IPS DF 4.7 (cell line): Measurements from ENCODE around the gene SLC4A4.

Experiments used
- DNase-seq: peaks from one replicate; pipeline ENCODE4 v3.0.0-alpha.2; 2013; ENCODE audit warnings: low spot score; ENCODE audit errors: extremely low read depth

Gene SLC4A4

GRCh38 chr4:71533121-71533520, 194.3 kb downstream of the SLC4A4 start:
- DNase-seq = no peak

- DNase-seq = no peak
These were observed 198.8 kb downstream of the SLC4A4 start for GRCh38 chr4:71537551-71538065.

GRCh38 chr4:71538528-71538927, 199.7 kb downstream of the SLC4A4 start:
- no peak for DNase-seq

GRCh38 chr4:71540749-71541269, 202.0 kb downstream of the SLC4A4 start:
- DNase-seq = no peak

GRCh38 chr4:71541541-71541940, 202.7 kb downstream of the SLC4A4 start:
- no peak for DNase-seq

- DNase-seq = no peak
These were observed 206.3 kb downstream of the SLC4A4 start for GRCh38 chr4:71545168-71545567.

GRCh38 chr4:71549516-71550160, 210.8 kb downstream of the SLC4A4 start:
- no peak for DNase-seq

GRCh38 chr4:71550220-71551165, 211.7 kb downstream of the SLC4A4 start:
- no peak for DNase-seq

- no peak for DNase-seq
These were observed 214.8 kb downstream of the SLC4A4 start for GRCh38 chr4:71553605-71554004.

- DNase-seq = no peak
These were observed 215.2 kb downstream of the SLC4A4 start for GRCh38 chr4:71554025-71554424.

- no peak for DNase-seq
These were observed 219.4 kb downstream of the SLC4A4 start for GRCh38 chr4:71558248-71558647.

GRCh38 chr4:71559957-71560571, 221.2 kb downstream of the SLC4A4 start:
- no peak for DNase-seq

GRCh38 chr4:71564775-71565174, 226.0 kb downstream of the SLC4A4 start:
- DNase-seq = no peak

- no peak for DNase-seq
These were observed 228.0 kb downstream of the SLC4A4 start for GRCh38 chr4:71566856-71567255.

- no peak for DNase-seq
These were observed 229.3 kb downstream of the SLC4A4 start for GRCh38 chr4:71568131-71568530.

GRCh38 chr4:71570492-71570891, 231.7 kb downstream of the SLC4A4 start:
- no peak for DNase-seq

- no peak for DNase-seq
These were observed 232.5 kb downstream of the SLC4A4 start for GRCh38 chr4:71571346-71571745.

GRCh38 chr4:71583971-71584370, 245.2 kb downstream of the SLC4A4 start:
- DNase-seq = no peak

GRCh38 chr4:71584585-71584984, 245.8 kb downstream of the SLC4A4 start:
- no peak for DNase-seq

- DNase-seq = no peak
These were observed 247.4 kb downstream of the SLC4A4 start for GRCh38 chr4:71586087-71586763.

- no peak for DNase-seq
These were observed 249.2 kb downstream of the SLC4A4 start for GRCh38 chr4:71587995-71588394.
